WERI-Rb-1 (cell line): ENCODE measurements around the gene ASB7.

Source experiments
- DNase-seq: peaks from one replicate; pipeline ENCODE4 v3.0.0-alpha.2; 2020
- H3K27ac ChIP-seq: fragments of 250-450 bp; sonication (Bioruptor Pico); 2 replicates; pipeline ENCODE4 v1.5.1; 2020; ENCODE audit warnings: mild to moderate bottlenecking, moderate library complexity
- H3K27me3 ChIP-seq: fragments of 250-450 bp; sonication (Bioruptor Pico); 2 replicates; pipeline ENCODE4 v1.5.1; 2021; ENCODE audit warnings: mild to moderate bottlenecking, low read depth, moderate library complexity; ENCODE audit not compliant: insufficient read depth, severe bottlenecking
- H3K36me3 ChIP-seq: fragments of 250-450 bp; sonication (Bioruptor Pico); 2 replicates; pipeline ENCODE4 v1.5.1; 2020; ENCODE audit warnings: mild to moderate bottlenecking, moderate library complexity
- H3K4me3 ChIP-seq: 2 replicates; pipeline ENCODE4 v1.5.1; 2011; ENCODE audit warnings: low read depth, mild to moderate bottlenecking, control low read depth, low read length
- H3K9me3 ChIP-seq: fragments of 250-450 bp; sonication (Bioruptor Pico); 2 replicates; pipeline ENCODE4 v1.5.1; 2021; ENCODE audit warnings: mild to moderate bottlenecking, moderate library complexity; ENCODE audit not compliant: severe bottlenecking
- CTCF ChIP-seq: IDR thresholded peaks from 2 replicates; pipeline ENCODE4 v1.5.1; 2011; ENCODE audit warnings: low read depth, mild to moderate bottlenecking, control low read depth, inconsistent platforms, low read length

ASB7 gene

GRCh38 chr15:100696452-100696851 lies 94.1 kb downstream of the ASB7 start:
- H3K36me3 ChIP-seq = no peaks in the 10 kb centered on the region
- no peak for TF ChIP-seq CTCF
- no peaks in the 10 kb centered on the region for H3K27me3 ChIP-seq
- H3K4me3 ChIP-seq = no peak overlapping the region
- DNase-seq = no peak
- H3K27ac ChIP-seq = no peak overlapping the region
- no peaks in the 10 kb centered on the region for H3K9me3 ChIP-seq
